ENCODE measurements around the gene LAMC2. TPM values are rescaled to one million over a fixed set of nuclear protein-coding genes. Genes with fewer than 3 reads are reported as not detected.

The LAMC2 gene
- total RNA-seq, 1 donor from 2014 or later = not detected

DNA sequence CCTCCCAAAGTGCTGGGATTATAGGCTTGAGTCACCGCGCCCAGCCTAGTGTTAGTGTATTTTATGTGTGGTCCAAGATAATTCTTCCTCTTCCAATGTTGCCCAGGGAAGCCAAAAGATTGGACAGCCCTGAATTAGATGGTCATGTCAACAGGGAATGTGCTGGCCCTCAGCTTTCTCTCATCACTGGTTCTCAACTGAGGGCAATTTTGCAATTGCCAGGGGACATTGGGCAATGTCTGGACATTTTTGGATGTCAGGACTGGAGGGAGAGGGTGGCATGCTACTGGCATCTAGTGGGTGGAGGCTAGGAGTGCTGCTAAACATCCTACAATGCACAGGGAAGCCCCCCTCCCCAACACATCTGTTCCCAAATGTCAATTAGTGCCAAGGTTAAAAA, 95.0 kb downstream of the LAMC2 start:
- no peak overlapping the region for H3K4me3 Mint-ChIP-seq

GRCh38 chr1:183281553-183282091, 95.6 kb downstream of the LAMC2 start:
- Mint-ChIP-seq H3K27me3 (peaks cover 17% of the 10 kb centered on the region), H3K9me3 (no peaks in the 10 kb centered on the region), H3K36me3 (ENCODE audit: low read depth) (no peaks in the 10 kb centered on the region), H3K4me1 (no peaks in the 10 kb centered on the region), H3K4me3 (no peak overlapping the region), H3K27ac (no peak overlapping the region)
- CTCF ChIA-PET = interaction anchor here (0.9 to 3.8 kb wide), 5 partner anchors 25 to 403 kb away, joined by 3 to 18 read pairs (median 3); no protein-coding TSS in a partner anchor
- intact Hi-C loops (cut with micrococcal nuclease) = loop anchor here (1.0 kb wide), 4 partner anchors 262 to 635 kb away; no protein-coding TSS in a partner anchor
- ATAC-seq (ENCODE audit: low read depth) (peak; percentile 67), DNase-seq (peak; percentile 57)
- TF ChIP-seq, protein P1, sequence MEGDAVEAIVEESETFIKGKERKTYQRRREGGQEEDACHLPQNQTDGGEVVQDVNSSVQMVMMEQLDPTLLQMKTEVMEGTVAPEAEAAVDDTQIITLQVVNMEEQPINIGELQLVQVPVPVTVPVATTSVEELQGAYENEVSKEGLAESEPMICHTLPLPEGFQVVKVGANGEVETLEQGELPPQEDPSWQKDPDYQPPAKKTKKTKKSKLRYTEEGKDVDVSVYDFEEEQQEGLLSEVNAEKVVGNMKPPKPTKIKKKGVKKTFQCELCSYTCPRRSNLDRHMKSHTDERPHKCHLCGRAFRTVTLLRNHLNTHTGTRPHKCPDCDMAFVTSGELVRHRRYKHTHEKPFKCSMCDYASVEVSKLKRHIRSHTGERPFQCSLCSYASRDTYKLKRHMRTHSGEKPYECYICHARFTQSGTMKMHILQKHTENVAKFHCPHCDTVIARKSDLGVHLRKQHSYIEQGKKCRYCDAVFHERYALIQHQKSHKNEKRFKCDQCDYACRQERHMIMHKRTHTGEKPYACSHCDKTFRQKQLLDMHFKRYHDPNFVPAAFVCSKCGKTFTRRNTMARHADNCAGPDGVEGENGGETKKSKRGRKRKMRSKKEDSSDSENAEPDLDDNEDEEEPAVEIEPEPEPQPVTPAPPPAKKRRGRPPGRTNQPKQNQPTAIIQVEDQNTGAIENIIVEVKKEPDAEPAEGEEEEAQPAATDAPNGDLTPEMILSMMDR (IDR thresholded peaks at IDR 0.05) = peak; percentile 63
- POLR2A ChIA-PET = no interaction called here

More for the DNA sequence above, 95.0 kb downstream of the LAMC2 start:
- Mint-ChIP-seq H3K4me1 (no peaks in the 10 kb centered on the region), H3K27ac (no peak overlapping the region), H3K36me3 (ENCODE audit: low read depth) (no peaks in the 10 kb centered on the region), H3K9me3 (no peaks in the 10 kb centered on the region), H3K27me3 (peaks cover 14% of the 10 kb centered on the region)
- DNase-seq (no peak), ATAC-seq (ENCODE audit: low read depth) (no peak)
- intact Hi-C loops (cut with micrococcal nuclease) = loop anchor here (1.0 kb wide), 4 partner anchors 262 to 635 kb away; no protein-coding TSS in a partner anchor
- TF ChIP-seq, protein P1 (IDR thresholded peaks at IDR 0.05) = no peak
- CTCF ChIA-PET = interaction anchor here (1.0 to 3.8 kb wide), 3 partner anchors 319 to 404 kb away, joined by 3 to 18 read pairs (median 9); no protein-coding TSS in a partner anchor
- POLR2A ChIA-PET = no interaction called here

- POLR2A ChIA-PET = no interaction called here
- CTCF ChIA-PET = interaction anchor here (0.9 to 3.8 kb wide), 6 partner anchors 23 to 403 kb away, joined by 3 to 18 read pairs (median 4); no protein-coding TSS in a partner anchor
- Mint-ChIP-seq H3K4me3 (no peak overlapping the region), H3K27ac (no peak overlapping the region), H3K9me3 (no peaks in the 10 kb centered on the region), H3K4me1 (no peaks in the 10 kb centered on the region), H3K27me3 (peaks cover 17% of the 10 kb centered on the region), H3K36me3 (ENCODE audit: low read depth) (no peaks in the 10 kb centered on the region)
- no peak for ATAC-seq (ENCODE audit: low read depth)
- TF ChIP-seq, protein P1 (IDR thresholded peaks at IDR 0.05) = no peak
- intact Hi-C loops (cut with micrococcal nuclease) = no loop called here
- DNase-seq = no peak
These were observed 96.2 kb downstream of the LAMC2 start for GRCh38 chr1:183282101-183282855.

DNA sequence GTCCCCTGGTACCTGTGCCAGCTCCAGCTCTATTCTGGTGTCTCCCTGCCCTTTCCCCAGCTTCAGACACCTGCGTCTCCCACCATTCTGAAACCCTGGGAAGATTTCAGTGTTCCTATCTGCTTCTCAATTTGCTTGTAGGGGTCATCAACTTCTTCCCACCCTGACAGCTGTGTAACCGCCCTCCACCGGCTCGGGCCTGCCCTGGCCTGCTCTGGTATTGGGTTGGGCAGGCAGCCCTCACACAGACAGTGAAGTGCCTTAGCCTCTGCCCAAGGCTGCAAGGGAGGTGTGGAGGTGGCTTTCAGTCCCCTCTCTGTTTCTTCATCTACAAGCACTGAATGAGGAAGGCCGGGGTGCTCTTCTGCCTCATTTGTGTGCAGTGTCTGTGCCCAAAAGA, 97.2 kb downstream of the LAMC2 start:
- H3K4me1 Mint-ChIP-seq = no peaks in the 10 kb centered on the region
- intact Hi-C loops (cut with micrococcal nuclease) = no loop called here
- H3K36me3 Mint-ChIP-seq (ENCODE audit: low read depth) = no peaks in the 10 kb centered on the region
- H3K27me3 Mint-ChIP-seq = peaks cover 17% of the 10 kb centered on the region
- ChIA-PET CTCF (interaction anchor here (1.2 to 3.8 kb wide), 2 partner anchors 22 to 321 kb away, joined by 5 to 18 read pairs; no protein-coding TSS in a partner anchor), POLR2A (no interaction called here)
- no peaks in the 10 kb centered on the region for H3K9me3 Mint-ChIP-seq
- ATAC-seq (ENCODE audit: low read depth) (no peak), DNase-seq (no peak)
- TF ChIP-seq, protein P1 (IDR thresholded peaks at IDR 0.05) = no peak
- H3K27ac Mint-ChIP-seq = no peak overlapping the region
- H3K4me3 Mint-ChIP-seq = no peak overlapping the region

DNA sequence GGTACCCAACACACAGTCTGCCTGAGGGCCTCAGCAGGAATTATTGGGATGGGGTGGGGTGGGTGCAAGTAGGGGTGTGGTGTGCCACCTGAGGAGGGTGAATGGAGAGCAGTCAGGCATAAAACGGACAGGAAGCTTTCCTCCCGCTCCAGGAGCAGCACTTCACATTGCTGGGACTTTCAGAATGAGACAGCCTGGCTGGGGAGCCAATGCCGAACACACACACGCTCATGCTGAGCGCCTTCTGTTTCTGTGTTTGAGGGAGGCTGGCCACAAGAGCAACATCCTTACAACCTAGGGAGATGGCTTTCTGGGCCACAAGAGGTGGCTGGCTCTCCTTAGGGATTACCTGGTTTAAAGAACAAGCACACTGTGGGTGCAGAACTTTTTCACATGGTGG, 98.0 kb downstream of the LAMC2 start:
- Mint-ChIP-seq H3K27ac (no peak overlapping the region), H3K27me3 (peaks cover 21% of the 10 kb centered on the region), H3K4me3 (no peak overlapping the region), H3K9me3 (no peaks in the 10 kb centered on the region), H3K4me1 (no peaks in the 10 kb centered on the region), H3K36me3 (ENCODE audit: low read depth) (no peaks in the 10 kb centered on the region)
- TF ChIP-seq, protein P1 (IDR thresholded peaks at IDR 0.05) = no peak
- POLR2A ChIA-PET = no interaction called here
- no peak for ATAC-seq (ENCODE audit: low read depth)
- DNase-seq = no peak
- intact Hi-C loops (cut with micrococcal nuclease) = no loop called here
- CTCF ChIA-PET = interaction anchor here (3.8 kb wide), 1 partner anchor 322 kb away, joined by 18 read pairs; no protein-coding TSS in a partner anchor

All from activated B cell treated with CpG ODN at 0.5 μM for 24 hours (primary cell).